Neural cell (in vitro differentiated cells): ENCODE measurements around the gene PRLH. TPM values are rescaled to one million over a fixed set of nuclear protein-coding genes. Genes with fewer than 3 reads are reported as not detected.

ENCODE experiments used
- H2AFZ ChIP-seq: fragments of 200-600, 300-800 bp; sonication (generic), shearing (Covaris generic); 2 replicates; pipeline ENCODE4 v1.6.0; 2014; ENCODE audit warnings: low read depth, mild to moderate bottlenecking, antibody characterized with exemption, low read length, moderate library complexity
- H3F3A ChIP-seq: fragments of 200-600 bp; shearing (Covaris generic); 2 replicates; pipeline ENCODE4 v1.6.1; 2016; ENCODE audit warnings: mild to moderate bottlenecking, moderate library complexity, mixed read lengths, antibody characterized with exemption, low read length; ENCODE audit not compliant: insufficient read depth, poor library complexity, severe bottlenecking
- H3K27ac ChIP-seq: fragments of 200-600, 300-800 bp; sonication (generic), shearing (Covaris generic); 2 replicates; pipeline ENCODE4 v1.5.1; 2014; ENCODE audit warnings: mild to moderate bottlenecking, low read length, moderate library complexity
- H3K27me3 ChIP-seq: fragments of 300-800, 200-600 bp; sonication (generic), shearing (Covaris generic); 2 replicates; pipeline ENCODE4 v1.6.0; 2014; ENCODE audit warnings: mild to moderate bottlenecking, low read depth, low read length, moderate library complexity; ENCODE audit not compliant: insufficient read depth
- H3K36me3 ChIP-seq: fragments of 300-800, 200-600 bp; sonication (generic), shearing (Covaris generic); 2 replicates; pipeline ENCODE4 v1.5.1; 2014; ENCODE audit warnings: mild to moderate bottlenecking, antibody characterized with exemption, low read length, moderate library complexity; ENCODE audit not compliant: insufficient read depth
- H3K4me2 ChIP-seq: fragments of 300-800, 200-600 bp; sonication (generic), shearing (Covaris generic); 2 replicates; pipeline ENCODE4 v1.6.0; 2014; ENCODE audit warnings: mild to moderate bottlenecking, low read length
- H3K4me3 ChIP-seq: fragments of 300-800, 200-600 bp; sonication (generic), shearing (Covaris generic); 2 replicates; pipeline ENCODE4 v1.5.1; 2014; ENCODE audit warnings: mild to moderate bottlenecking, low read length, moderate library complexity
- H3K79me2 ChIP-seq: fragments of 200-600 bp; shearing (Covaris generic); replicated peaks from 2 replicates; pipeline ENCODE4 v1.6.0; 2014; ENCODE audit warnings: mild to moderate bottlenecking, low read length, moderate library complexity; ENCODE audit not compliant: insufficient read depth
- H3K9ac ChIP-seq: fragments of 300-800, 200-600 bp; sonication (generic), shearing (Covaris generic); 2 replicates; pipeline ENCODE4 v1.6.1; 2016; ENCODE audit warnings: mild to moderate bottlenecking, low read length, mixed read lengths
- H3K9me2 ChIP-seq: fragments of 200-600 bp; shearing (Covaris generic); 2 replicates; pipeline ENCODE4 v1.6.1; 2016; ENCODE audit warnings: mild to moderate bottlenecking, low read length, mixed read lengths; ENCODE audit not compliant: insufficient read depth
- H3K9me3 ChIP-seq: fragments of 200-600, 300-800 bp; sonication (generic), shearing (Covaris generic); 2 replicates; pipeline ENCODE4 v1.6.1; 2016; ENCODE audit warnings: mild to moderate bottlenecking, mixed run types, low read length, moderate library complexity, mixed read lengths
- H4K20me1 ChIP-seq: fragments of 200-600 bp; shearing (Covaris generic); 2 replicates; pipeline ENCODE4 v1.6.1; 2016; ENCODE audit warnings: mild to moderate bottlenecking, mixed run types; ENCODE audit not compliant: insufficient read depth
- CTCF ChIP-seq: fragments of 450-650 bp; IDR thresholded peaks from 2 replicates; pipeline ENCODE4 v1.5.1; 2014; ENCODE audit warnings: antibody characterized with exemption, mild to moderate bottlenecking, moderate library complexity; ENCODE audit not compliant: poor library complexity, severe bottlenecking
- EP300 ChIP-seq: fragments of 450-650 bp; conservative IDR thresholded peaks from 2 replicates; pipeline ENCODE4 v1.6.1; 2014; ENCODE audit warnings: antibody characterized with exemption, mild to moderate bottlenecking, moderate library complexity; ENCODE audit not compliant: poor library complexity, severe bottlenecking
- EZH2 ChIP-seq: fragments of 200-600, 300-800 bp; shearing (Covaris generic), sonication (generic); IDR thresholded peaks from 2 replicates; pipeline ENCODE4 v1.6.1; 2014; ENCODE audit warnings: antibody characterized with exemption, low read length, borderline replicate concordance, mild to moderate bottlenecking; ENCODE audit not compliant: insufficient read depth, poor library complexity, severe bottlenecking
- MXI1 ChIP-seq: fragments of 450-650 bp; conservative IDR thresholded peaks from 2 replicates; pipeline ENCODE4 v1.6.1; 2014; ENCODE audit warnings: antibody characterized with exemption, mild to moderate bottlenecking; ENCODE audit not compliant: poor library complexity, severe bottlenecking
- POLR2AphosphoS5 ChIP-seq: IDR thresholded peaks from 2 replicates; pipeline ENCODE4 v1.6.1; 2012
- RAD21 ChIP-seq: fragments of 450-650 bp; conservative IDR thresholded peaks from 2 replicates; pipeline ENCODE4 v1.6.1; 2014; ENCODE audit warnings: antibody characterized with exemption, mild to moderate bottlenecking, moderate library complexity
- REST ChIP-seq: IDR thresholded peaks from 2 replicates; pipeline ENCODE4 v1.6.1; 2012; ENCODE audit warnings: borderline replicate concordance
- SMC3 ChIP-seq: fragments of 450-650 bp; conservative IDR thresholded peaks from 2 replicates; pipeline ENCODE4 v1.6.1; 2014; ENCODE audit warnings: antibody characterized with exemption, mild to moderate bottlenecking, moderate library complexity; ENCODE audit not compliant: poor library complexity
- TAF1 ChIP-seq: IDR thresholded peaks from 2 replicates; pipeline ENCODE4 v1.6.1; 2012; ENCODE audit warnings: low read depth
- polyA plus RNA-seq: library from polyadenylated mRNA; depleted of rRNA; stranded (reverse); fragments of >200 nt; gene quantifications from 2 replicates; pipeline ENCODE4 v1.2.3, GENCODE V29; 2014

Gene PRLH
- polyA plus RNA-seq, 1 donor from 2014 or later: not detected

- no peak overlapping the region for H3K4me3 ChIP-seq
- no peaks in the 10 kb centered on the region for H3K9me2 ChIP-seq
- H3F3A ChIP-seq: no peaks in the 10 kb centered on the region
- H3K27ac ChIP-seq: no peak overlapping the region
- H3K36me3 ChIP-seq: no peaks in the 10 kb centered on the region
- no peak overlapping the region for H2AFZ ChIP-seq
- no peaks in the 10 kb centered on the region for H3K79me2 ChIP-seq
- no peaks in the 10 kb centered on the region for H3K9me3 ChIP-seq
- no peaks in the 10 kb centered on the region for H4K20me1 ChIP-seq
- no peak for TF ChIP-seq TAF1
- TF ChIP-seq POLR2AphosphoS5: no peak
- TF ChIP-seq EP300: no peak
- no peak for TF ChIP-seq RAD21
- TF ChIP-seq REST: no peak
- no peak for TF ChIP-seq EZH2
- no peak for TF ChIP-seq MXI1
- TF ChIP-seq SMC3: no peak
- no peak for TF ChIP-seq CTCF
- no peaks in the 10 kb centered on the region for H3K27me3 ChIP-seq
- H3K4me2 ChIP-seq: no peak overlapping the region
- H3K9ac ChIP-seq: no peak overlapping the region
Measured at GRCh38 chr2:237574894-237575868, 8.8 kb downstream of the PRLH start.

GRCh38 chr2:237575869-237576862 is 9.8 kb downstream of the PRLH start:
- Histone ChIP-seq H3K27me3 (no peaks in the 10 kb centered on the region), H4K20me1 (no peaks in the 10 kb centered on the region)

More at GRCh38 chr2:237575869-237576862, 9.8 kb downstream of the PRLH start:
- no peaks in the 10 kb centered on the region for H3F3A ChIP-seq
- no peak overlapping the region for H2AFZ ChIP-seq
- H3K9ac ChIP-seq: no peak overlapping the region
- no peaks in the 10 kb centered on the region for H3K79me2 ChIP-seq
- H3K9me2 ChIP-seq: no peaks in the 10 kb centered on the region
- TF ChIP-seq RAD21 (no peak), EZH2 (no peak), REST (no peak), SMC3 (no peak), EP300 (no peak), TAF1 (no peak), POLR2AphosphoS5 (no peak), CTCF (no peak), MXI1 (no peak)
- H3K4me2 ChIP-seq: no peak overlapping the region
- no peaks in the 10 kb centered on the region for H3K9me3 ChIP-seq
- no peak overlapping the region for H3K27ac ChIP-seq
- no peak overlapping the region for H3K4me3 ChIP-seq
- H3K36me3 ChIP-seq: no peaks in the 10 kb centered on the region
